Panc1 (cell line): ENCODE results near the gene HPCAL1. TPM values are rescaled to one million over a fixed set of nuclear protein-coding genes. Genes with fewer than 3 reads are reported as not detected.

ENCODE experiments used
- ATAC-seq: fragments of 200-7000 bp; cut with Tn5 transposase; 2 replicates; pipeline ENCODE4 v1.9.1; 2020; ENCODE audit warnings: mild to moderate bottlenecking, moderate library complexity
- BruUV-seq: library from RNA; stranded (reverse); fragments of 400-500 nt; replicated peaks from 2 replicates; lab custom pipeline; 2021; lab: Mats Ljungman, UMichigan
- CTCF ChIA-PET: fragments of 300-600 bp; sonication (Branson Sonifier 250); formaldehyde crosslinking; loops from one replicate; lab custom pipeline; 2022; ENCODE audit warnings: antibody characterized with exemption; lab: Charles Lee
- POLR2A ChIA-PET: fragments of 300-600 bp; sonication (Branson Sonifier 250); formaldehyde crosslinking; loops from one replicate; lab custom pipeline; 2022; ENCODE audit warnings: antibody characterized with exemption; lab: Charles Lee
- DNase-seq: peaks from one replicate; pipeline ENCODE4 v3.0.0-alpha.2; 2010; ENCODE audit warnings: low read depth, low spot score
- H3K27ac ChIP-seq: 2 replicates; pipeline ENCODE4 v1.5.1; 2011; ENCODE audit warnings: mild to moderate bottlenecking, low read length, inconsistent platforms
- H3K27me3 ChIP-seq: fragments of 200-500 bp; sonication (Bioruptor generic); 2 replicates; pipeline ENCODE4 v1.6.0; 2014; ENCODE audit warnings: low read length, inconsistent platforms; ENCODE audit not compliant: control insufficient read depth, insufficient read depth
- H3K36me3 ChIP-seq: fragments of 200-500 bp; sonication (Bioruptor generic); 2 replicates; pipeline ENCODE4 v1.5.1; 2014; ENCODE audit warnings: inconsistent platforms, mild to moderate bottlenecking, low read length, moderate library complexity; ENCODE audit not compliant: control insufficient read depth, insufficient read depth
- H3K4me1 ChIP-seq: 2 replicates; pipeline ENCODE4 v1.5.1; 2011; ENCODE audit warnings: inconsistent platforms, mild to moderate bottlenecking, low read length, moderate library complexity; ENCODE audit not compliant: control insufficient read depth, insufficient read depth
- H3K4me3 ChIP-seq, 2 experiments: 2 replicates each; pipeline ENCODE4 v1.5.1; 2011 to 2012; ENCODE audit warnings: low read depth in 2 of 2, low read length in 2 of 2, mild to moderate bottlenecking in 2 of 2, inconsistent platforms in 1 of 2, moderate library complexity in 1 of 2
- H3K9me3 ChIP-seq: fragments of 200-500 bp; sonication (Bioruptor generic); 2 replicates; pipeline ENCODE4 v1.5.1; 2014; ENCODE audit warnings: low read depth, mild to moderate bottlenecking, inconsistent platforms, low read length, moderate library complexity; ENCODE audit not compliant: control insufficient read depth, insufficient read depth
- CTCF ChIP-seq: fragments of 450-650 bp; IDR thresholded peaks from 2 replicates; pipeline ENCODE4 v1.5.1; 2017; ENCODE audit warnings: mild to moderate bottlenecking
- POLR2AphosphoS5 ChIP-seq: IDR thresholded peaks from 2 replicates; pipeline ENCODE4 v1.6.1; 2012; ENCODE audit warnings: mild to moderate bottlenecking, low read depth, low read length, moderate library complexity
- REST ChIP-seq, 2 experiments: IDR thresholded peaks; 2 replicates each; pipeline ENCODE4 v1.6.1; 2011 to 2012; ENCODE audit warnings: low read depth in 2 of 2, control low read depth in 1 of 2, low read length in 1 of 2, mild to moderate bottlenecking in 1 of 2, moderate library complexity in 1 of 2; ENCODE audit not compliant: insufficient read depth in 1 of 2
- SIN3A ChIP-seq: IDR thresholded peaks from 2 replicates; pipeline ENCODE4 v1.6.1; 2012; ENCODE audit warnings: low read depth, mild to moderate bottlenecking, low read length, moderate library complexity, borderline replicate concordance; ENCODE audit not compliant: insufficient read depth
- TCF7L2 ChIP-seq: IDR thresholded peaks from 2 replicates; pipeline ENCODE4 v1.6.1; 2011; ENCODE audit warnings: mild to moderate bottlenecking, low read depth, low read length, inconsistent platforms
- in situ Hi-C: cut with HindIII; loops from 2 replicates; pipeline ENCODE4 v1.10.0; 2016; ENCODE audit warnings: low sequenced_read_pairs, low pct_unique_long_range_greater_than_20kb
- intact Hi-C: fragments of 100-400 bp; cut with micrococcal nuclease; formaldehyde crosslinking; loops from one replicate; pipeline ENCODE4 v1.10.0; 2022; ENCODE audit not compliant: unreplicated experiment
- total RNA-seq: library from RNA; stranded (reverse); gene quantifications from one replicate; pipeline ENCODE4 v1.2.1, GENCODE V29; 2021; ENCODE audit not compliant: unreplicated experiment

The HPCAL1 gene
- total RNA-seq, 1 experiment from 2014 or later: 234 TPM

- CTCF ChIA-PET: interaction anchor here (1.1 kb wide), 1 partner anchor 10 kb away, joined by 4 read pairs; no protein-coding TSS in a partner anchor
- in situ Hi-C loops: loop anchor here (25.0 kb wide), 1 partner anchor 332 kb away; the partner anchor contains the start of gene RRM2
- no peaks in the 10 kb centered on the region for H3K27me3 ChIP-seq
- ATAC-seq: no peak
- no peaks in the 10 kb centered on the region for H3K9me3 ChIP-seq
- H3K27ac ChIP-seq: no peak overlapping the region
- peaks cover 11% of the 10 kb centered on the region for H3K4me1 ChIP-seq
- no peak for TF ChIP-seq SIN3A
- no peak for TF ChIP-seq TCF7L2
- 0 out of 2 replicates have a peak, but pooled peaks have one; percentile 23 for TF ChIP-seq POLR2AphosphoS5
- no peak for TF ChIP-seq REST (IDR thresholded peaks at IDR 0.05; ENCODE audit: insufficient read depth in 1 of 2, low read depth in 2 of 2, low read length in 1 of 2)
- BruUV-seq: no TSS peak
- no peak overlapping the region for H3K4me3 ChIP-seq
- DNase-seq: no peak
- peaks cover 42% of the 10 kb centered on the region for H3K36me3 ChIP-seq
- POLR2A ChIA-PET: no interaction called here
- intact Hi-C loops: no loop called here
These were observed 141.8 kb downstream of the HPCAL1 start for GRCh38 chr2:10444463-10444862.

- ChIA-PET CTCF (no interaction called here), POLR2A (interaction anchor here (0.6 to 0.7 kb wide), 4 partner anchors 13 to 258 kb away, joined by 3 to 14 read pairs (median 10); no protein-coding TSS in a partner anchor)
- no peaks in the 10 kb centered on the region for H3K27me3 ChIP-seq
- peaks cover 23% of the 10 kb centered on the region for H3K4me1 ChIP-seq
- DNase-seq (no peak), ATAC-seq (no peak)
- in situ Hi-C loops: loop anchor here (25.0 kb wide), 1 partner anchor 334 kb away; the partner anchor contains the start of gene RRM2
- no peaks in the 10 kb centered on the region for H3K9me3 ChIP-seq
- H3K4me3 ChIP-seq: peak overlapping the region; percentile 92 to 97
- peaks cover 36% of the 10 kb centered on the region for H3K36me3 ChIP-seq
- TF ChIP-seq POLR2AphosphoS5 (no peak), TCF7L2 (no peak), REST (IDR thresholded peaks at IDR 0.05; ENCODE audit: insufficient read depth in 1 of 2, low read depth in 2 of 2, low read length in 1 of 2) (no peak), SIN3A (no peak), CTCF (no peak)
- intact Hi-C loops: loop anchor here (5.0 kb wide), 1 partner anchor 221 kb away; no protein-coding TSS in a partner anchor
- H3K27ac ChIP-seq: peak overlapping the region; percentile 91
- BruUV-seq: no TSS peak
These were observed 143.9 kb downstream of the HPCAL1 start for GRCh38 chr2:10446631-10447030.
